Superior temporal gyrus (tissue), 1 donor: ENCODE measurements around the gene RAI1.
"Not testable (repeated sequence)": the region's sequence is repeated elsewhere in the genome, so short reads cannot be mapped to it uniquely, and the experiment has no call there.

Source experiments
- DNase-seq: peaks from one replicate; pipeline ENCODE4 v3.0.0-alpha.2; 2016; ENCODE audit errors: extremely low spot score

The RAI1 gene

GRCh38 chr17:17681187-17681743, at the start of gene RAI1:
RAI1 (plus strand) TSS chr17:17681458; CDS start chr17:17792949, 111,491 bp downstream.
- DNase-seq, result peak; percentile 75

- not testable (repeated sequence) for DNase-seq
These were observed 48.6 kb upstream of the RAI1 start for GRCh38 chr17:17632690-17633089.

GRCh38 chr17:17633310-17633709, 47.9 kb upstream of the RAI1 start:
- DNase-seq, result no peak

GRCh38 chr17:17635126-17635525, 46.1 kb upstream of the RAI1 start:
- DNase-seq, result no peak

DNA sequence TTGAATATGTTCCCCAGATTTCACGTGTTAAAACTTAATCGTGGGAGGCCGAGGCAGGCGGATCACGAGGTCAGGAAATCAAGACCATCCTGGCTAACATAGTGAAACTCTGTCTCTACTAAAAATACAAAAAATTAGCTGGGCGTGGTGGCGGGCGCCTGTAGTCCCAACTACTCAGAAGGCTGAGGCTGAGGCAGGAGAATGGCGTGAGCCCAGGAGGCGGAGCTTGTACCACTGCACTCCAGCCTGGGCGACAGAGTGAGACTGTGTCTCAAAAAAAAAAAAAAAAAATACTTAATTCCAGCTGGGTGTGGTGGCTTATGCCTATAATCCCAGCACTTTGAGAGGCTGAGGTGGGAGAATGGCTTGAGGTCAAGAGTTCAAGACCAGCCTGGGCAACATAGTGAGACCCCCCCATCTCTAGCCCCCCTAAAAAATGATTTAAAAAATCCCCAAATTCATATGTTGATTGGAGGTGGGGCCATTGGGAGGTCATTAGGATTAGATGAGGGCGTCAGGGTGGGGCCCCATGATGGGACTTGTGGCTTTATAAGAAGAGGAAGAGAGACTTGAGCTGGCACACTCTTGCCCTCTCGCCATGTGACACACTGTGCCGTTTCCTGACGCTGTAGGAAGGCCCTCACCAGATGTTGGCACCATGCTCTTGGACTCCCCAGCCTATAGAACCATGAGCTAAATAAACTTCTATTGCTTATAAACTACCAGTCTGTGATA, 45.6 kb upstream of the RAI1 start:
- DNase-seq, result not testable (repeated sequence)

DNA sequence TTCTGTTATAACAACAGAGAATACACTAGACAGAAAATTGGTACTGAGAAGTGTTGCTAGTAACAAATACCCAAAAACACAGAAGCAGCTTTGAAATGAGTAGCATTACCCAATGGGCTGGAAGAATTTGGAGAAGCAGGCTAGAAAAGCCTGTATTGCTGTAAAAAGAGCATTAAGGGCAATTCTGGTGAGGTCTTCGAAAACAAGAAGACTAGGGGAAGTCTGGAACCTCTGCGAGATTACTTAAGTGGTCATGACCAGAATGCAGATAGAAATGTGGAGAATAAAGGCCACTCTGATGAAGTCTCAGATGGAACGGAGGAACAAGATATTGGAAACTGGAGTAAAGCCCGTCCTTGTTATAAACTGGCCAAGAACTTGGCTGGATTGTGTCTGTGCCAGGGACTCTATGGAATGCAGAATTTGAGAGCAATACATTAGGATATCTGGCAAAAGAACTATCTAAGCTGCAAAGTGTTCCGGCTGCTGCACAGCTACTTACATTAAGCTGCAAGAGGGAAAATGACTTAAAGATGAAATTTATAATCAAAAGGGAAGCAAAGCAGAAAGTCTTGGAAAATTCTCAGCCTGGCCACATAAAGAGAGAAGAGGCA, 44.9 kb upstream of the RAI1 start:
- DNase-seq, result no peak

GRCh38 chr17:17638467-17638866, 42.8 kb upstream of the RAI1 start:
- no peak for DNase-seq

GRCh38 chr17:17639661-17640270, 41.5 kb upstream of the RAI1 start:
- DNase-seq, result not testable (repeated sequence)

DNA sequence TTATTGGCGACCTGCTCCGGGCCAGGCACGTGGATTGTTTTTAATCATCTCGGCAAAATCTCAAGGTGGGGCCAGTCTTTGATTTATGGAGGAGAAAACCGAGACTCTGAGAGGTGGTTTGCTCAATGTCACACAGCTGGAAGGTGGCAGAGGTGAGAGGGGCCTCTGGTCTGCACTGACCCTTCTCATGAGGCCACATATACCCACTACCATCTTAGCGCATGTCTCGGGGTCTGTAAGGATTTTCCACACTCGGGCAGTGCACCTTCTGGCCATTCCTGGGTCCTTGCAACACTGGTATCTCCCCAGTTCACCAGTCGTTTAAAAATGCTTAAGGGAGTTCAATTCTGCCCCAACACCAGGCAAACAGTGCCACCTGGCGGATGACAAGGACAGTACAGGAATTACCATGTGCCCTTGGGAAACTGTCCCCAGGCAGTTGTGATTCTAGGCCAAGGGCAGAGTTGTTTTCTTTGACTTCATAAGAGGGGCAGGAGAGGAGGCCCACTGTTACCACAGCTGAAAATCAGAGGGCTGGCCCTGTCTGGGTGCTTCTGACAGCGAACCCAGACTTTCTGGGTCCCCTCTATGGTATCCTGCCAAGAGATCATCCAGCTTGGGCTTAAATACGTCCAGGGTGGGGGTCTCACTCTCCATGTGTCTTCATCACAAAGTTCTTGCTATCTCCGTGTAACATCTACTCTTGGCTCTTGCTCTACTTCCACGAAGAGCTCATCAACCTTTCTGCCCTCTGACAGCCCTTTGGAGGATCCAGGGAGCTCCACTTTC, 39.4 kb upstream of the RAI1 start:
- DNase-seq, result peak; percentile 94

GRCh38 chr17:17645148-17645547, 36.1 kb upstream of the RAI1 start:
- DNase-seq, result not testable (repeated sequence)

DNA sequence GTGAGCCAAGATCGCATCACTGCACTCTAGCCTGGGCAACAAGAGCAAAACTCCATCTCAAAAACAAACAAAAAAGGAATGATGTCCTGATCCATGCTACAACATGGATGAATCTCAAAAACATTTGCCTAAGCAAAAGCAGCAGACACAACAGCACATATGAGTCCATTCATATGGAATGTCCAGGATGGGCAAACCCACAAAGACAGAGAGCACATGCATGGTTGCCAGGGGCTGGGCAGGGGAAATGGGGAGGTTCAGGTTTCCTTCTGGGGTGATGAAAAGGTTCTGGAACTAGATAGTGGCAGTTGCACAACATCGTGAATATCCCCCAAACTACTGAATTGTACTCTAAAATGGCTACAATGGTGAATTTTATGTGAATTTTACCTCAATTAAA, 35.3 kb upstream of the RAI1 start:
- no peak for DNase-seq

- DNase-seq, result no peak
These were observed 33.6 kb upstream of the RAI1 start for GRCh38 chr17:17647524-17648178.

DNA sequence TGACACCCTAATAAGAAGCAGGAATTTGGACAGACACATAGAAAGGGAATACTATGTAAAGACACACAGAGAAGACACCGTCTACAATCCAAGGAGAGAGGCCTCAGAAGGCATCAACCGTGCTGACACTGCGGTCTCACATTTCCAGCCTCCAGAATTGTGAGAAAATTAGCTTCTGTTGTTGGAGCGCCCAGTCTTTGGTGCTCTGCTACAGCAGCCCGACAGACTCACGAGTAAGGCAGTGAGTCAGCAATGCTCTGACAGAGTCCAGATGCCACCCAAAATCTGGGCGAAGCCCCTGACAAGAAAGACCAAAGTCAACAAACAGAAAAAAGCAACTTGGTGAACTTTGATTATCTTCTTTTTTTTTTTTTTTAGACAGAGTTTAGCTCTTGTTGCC, 32.5 kb upstream of the RAI1 start:
- DNase-seq, result no peak

DNA sequence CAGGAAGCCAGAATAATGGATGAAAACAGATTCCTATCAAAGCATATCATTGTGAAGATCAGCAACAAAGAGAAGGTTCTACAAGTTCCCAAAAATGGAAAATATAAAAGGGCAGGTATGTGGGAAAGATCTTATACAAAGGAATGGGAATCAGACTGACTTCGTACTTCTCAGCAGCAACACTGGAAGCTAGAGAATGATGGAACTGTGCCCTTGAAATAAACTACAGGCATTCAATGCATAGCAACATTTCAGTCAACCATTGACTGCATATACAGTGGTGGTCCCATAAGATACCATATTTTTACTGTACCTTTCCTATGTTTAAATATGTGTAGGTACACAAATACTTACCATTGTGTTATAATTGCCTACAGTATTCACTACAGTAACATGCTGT, 30.3 kb upstream of the RAI1 start:
- no peak for DNase-seq

GRCh38 chr17:17653343-17653742, 27.9 kb upstream of the RAI1 start:
- DNase-seq, result no peak

DNA sequence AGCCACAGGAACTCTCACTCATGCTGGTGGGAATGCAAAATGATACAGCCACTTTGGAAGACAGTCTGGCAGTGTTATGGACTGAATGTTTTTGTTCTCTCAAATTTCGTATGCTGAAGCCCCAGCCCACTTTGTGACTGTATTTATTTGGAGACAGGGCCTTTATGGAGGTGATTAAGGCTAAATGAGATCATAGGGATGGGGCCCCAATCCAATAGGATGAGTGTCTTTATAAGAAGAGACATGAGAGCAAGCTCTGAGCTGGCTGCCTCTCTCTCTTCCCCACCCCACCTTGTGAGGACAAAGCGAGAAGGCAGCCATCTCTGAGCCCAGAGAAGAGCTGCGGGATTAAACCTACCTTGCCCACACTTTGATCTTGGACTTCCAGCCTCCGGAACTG, 21.9 kb upstream of the RAI1 start:
- no peak for DNase-seq

- no peak for DNase-seq
These were observed 20.1 kb upstream of the RAI1 start for GRCh38 chr17:17661134-17661533.

GRCh38 chr17:17661834-17662385, 19.3 kb upstream of the RAI1 start:
- no peak for DNase-seq

DNA sequence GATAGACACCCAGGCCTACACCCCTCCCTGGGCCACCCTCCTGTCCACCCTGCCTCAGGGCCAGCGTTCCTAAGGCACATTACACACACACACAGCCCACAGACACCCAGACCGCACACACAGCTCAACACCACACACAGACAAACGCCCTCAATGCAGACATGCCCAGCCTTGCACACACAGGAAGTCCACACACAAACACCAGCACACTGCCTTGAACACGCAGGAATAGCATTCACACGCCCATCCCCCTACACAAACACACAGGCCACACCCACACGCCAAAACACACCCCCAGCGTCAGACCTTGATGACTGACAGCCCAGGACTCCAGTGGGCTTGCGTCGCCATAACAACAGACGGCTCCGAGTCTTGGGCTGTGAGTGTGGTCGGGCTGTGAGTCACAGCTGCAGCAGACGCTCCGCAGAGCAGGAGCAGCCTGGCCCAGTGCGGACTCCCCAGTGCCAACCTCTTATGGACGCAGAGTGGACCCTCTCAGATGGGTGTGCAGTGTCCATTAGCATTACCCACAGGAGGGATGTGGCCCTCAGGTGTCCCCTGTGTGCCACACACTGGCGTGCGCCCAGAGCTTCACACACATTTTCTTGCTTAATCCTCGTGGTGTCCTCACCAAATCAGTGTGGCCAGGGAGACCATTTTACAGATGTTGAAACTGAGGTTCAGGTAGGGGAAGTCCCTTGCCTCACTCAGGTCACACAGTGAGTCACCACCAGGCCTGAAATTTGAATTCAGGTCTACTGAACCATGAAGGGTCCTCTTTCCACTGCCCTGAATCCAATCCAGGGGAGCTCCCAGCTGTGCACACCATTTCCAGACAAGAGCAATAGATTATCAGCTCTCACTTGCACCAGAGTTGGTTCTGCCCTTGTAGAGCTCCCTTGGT, 17.8 kb upstream of the RAI1 start:
- no peak for DNase-seq

DNA sequence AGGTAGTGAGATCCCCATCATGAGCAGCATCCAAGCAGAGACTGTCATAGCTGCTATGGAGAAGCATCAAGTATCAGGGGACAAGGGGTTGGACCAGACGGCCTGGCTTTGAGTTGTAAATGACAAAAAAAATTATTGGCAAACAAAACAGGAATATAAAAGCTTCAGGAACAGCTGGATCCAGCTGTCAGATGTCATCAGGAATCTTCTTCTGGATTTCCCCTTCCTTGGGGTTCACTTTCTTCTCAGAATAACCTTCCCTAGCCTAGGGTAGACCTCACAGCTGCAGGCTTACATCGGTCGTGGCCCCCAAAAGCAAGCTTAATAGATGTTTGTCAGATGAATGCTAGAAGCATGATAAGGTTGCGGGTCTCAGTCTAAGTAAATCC, 17.2 kb upstream of the RAI1 start:
- DNase-seq, result no peak
